Measurements from ENCODE around the gene WDR20. TPM values are rescaled to one million over a fixed set of nuclear protein-coding genes. Genes with fewer than 3 reads are reported as not detected.
"Not testable (repeated sequence)": the region's sequence is repeated elsewhere in the genome, so short reads cannot be mapped to it uniquely, and the experiment has no call there.

The WDR20 gene
- total and polyA plus RNA-seq, 2 of the 4 experiments (the other 2 are of a cell fraction), result 20.3 to 27.4 TPM

DNA sequence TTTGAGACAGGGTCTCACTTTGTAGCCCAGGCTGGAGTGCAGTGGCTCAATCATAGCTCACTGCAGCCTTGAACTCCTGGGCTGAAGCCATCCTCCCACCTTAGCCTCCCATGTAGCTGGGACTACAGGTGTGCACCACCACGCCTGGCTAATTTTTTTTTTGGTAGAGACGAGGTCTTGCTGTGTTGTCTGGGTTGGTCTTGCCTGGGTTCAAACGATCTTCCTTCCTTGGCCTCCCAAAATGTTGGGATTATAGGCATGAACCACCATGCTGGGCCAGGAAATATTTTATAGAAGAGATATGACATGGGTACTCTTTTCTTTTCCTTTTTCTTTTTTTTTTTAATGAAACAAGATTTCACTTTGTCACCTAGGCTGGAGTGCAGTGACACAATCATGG lies 11.7 kb downstream of the WDR20 start:
- H2AK9ac ChIP-seq (replicated peaks; ENCODE audit: low read depth, low read length, poor library complexity); H3K27ac ChIP-seq (ENCODE audit: insufficient read depth, low read length); POLR2A ChIA-PET (ENCODE audit: unreplicated experiment); H3K9me3 ChIP-seq (ENCODE audit: control insufficient read depth, insufficient read depth, low read length); H2AK5ac ChIP-seq (ENCODE audit: low read depth, low read length); ATAC-seq (ENCODE audit: low read depth); H4K91ac ChIP-seq (ENCODE audit: insufficient read depth, low read depth, low read length); H4K8ac ChIP-seq (ENCODE audit: low read depth in 2 of 2, low read length in 2 of 2); H3K27me3 ChIP-seq (ENCODE audit: control insufficient read depth, insufficient read depth, low read length); H2BK20ac ChIP-seq (ENCODE audit: low read depth, low read length); H3K23ac ChIP-seq (ENCODE audit: low read depth, low read length); in situ Hi-C loops (cut with MboI; ENCODE audit: low sequenced_read_pairs); H2BK15ac ChIP-seq (ENCODE audit: low read depth, low read length); CTCF ChIA-PET; H3K18ac ChIP-seq (ENCODE audit: low read depth, low read length); H3K36me3 ChIP-seq (ENCODE audit: control insufficient read depth, insufficient read depth, low read length); intact Hi-C loops (cut with micrococcal nuclease); H2BK120ac ChIP-seq (ENCODE audit: low read depth, low read length); H3K9ac ChIP-seq (ENCODE audit: low read depth, low read length); BruUV-seq (replicated peaks); DNase-seq; H3K14ac ChIP-seq (replicated peaks; ENCODE audit: low read depth, low read length); H3K4me1 ChIP-seq (ENCODE audit: control insufficient read depth, insufficient read depth, low read length); H3K4me2 ChIP-seq (ENCODE audit: low read depth, low read length); H3K56ac ChIP-seq (ENCODE audit: extremely low read depth, insufficient read depth, low read length); H2BK5ac ChIP-seq (ENCODE audit: low read depth, low read length, poor library complexity, severe bottlenecking); H4K5ac ChIP-seq (ENCODE audit: low read depth, low read length); H2AFZ ChIP-seq (replicated peaks; ENCODE audit: low read length, poor library complexity); dilution Hi-C loops (cut with HindIII; ENCODE audit: low sequenced_read_pairs, unreplicated experiment); H3K4ac ChIP-seq (ENCODE audit: low read depth, low read length); H3K9me1 ChIP-seq (ENCODE audit: insufficient read depth, low read length); H3K4me3 ChIP-seq (ENCODE audit: insufficient read depth, low read depth, low read length): not testable (repeated sequence)
- H4K20me1 ChIP-seq (ENCODE audit: insufficient read depth, low read length), result peaks cover 78% of the 10 kb centered on the region
- peaks cover 31 to 79% of the 10 kb centered on the region in 2 experiments for H3K79me1 ChIP-seq (ENCODE audit: low read depth in 1 of 2, low read length in 2 of 2)
- no CpG with 5 or more reads among the region's 3 CpGs for WGBS, 2 experiments (ENCODE audit: extremely low coverage in 2 of 2, insufficient read length in 1 of 2)
